Astrocyte (in vitro differentiated cells and primary cell): ENCODE results near the gene ITPRIPL1. TPM values are rescaled to one million over a fixed set of nuclear protein-coding genes. Genes with fewer than 3 reads are reported as not detected.

ENCODE experiments used
- DNase-seq: peaks from one replicate; pipeline ENCODE4 v3.0.0-alpha.2; 2010; ENCODE audit warnings: low read depth
- FAIRE-seq: peaks from 2 replicates; lab custom pipeline; 2011; peaks lifted over from hg19 to GRCh38; lab: Jason Lieb, UNC
- H2AFZ ChIP-seq: 2 replicates; pipeline ENCODE4 v1.6.0; 2012; ENCODE audit warnings: low read depth, low read length, inconsistent platforms
- H3K27ac ChIP-seq: 2 replicates; pipeline ENCODE4 v1.5.1; 2011; ENCODE audit warnings: low read depth, low read length, inconsistent platforms
- H3K27me3 ChIP-seq: 2 replicates; pipeline ENCODE4 v1.6.0; 2011; ENCODE audit warnings: low read length, inconsistent platforms; ENCODE audit not compliant: insufficient read depth
- H3K36me3 ChIP-seq: 2 replicates; pipeline ENCODE4 v1.5.1; 2011; ENCODE audit warnings: low read length, inconsistent platforms; ENCODE audit not compliant: insufficient read depth
- H3K4me1 ChIP-seq: 2 replicates; pipeline ENCODE4 v1.5.1; 2011; ENCODE audit warnings: low read length, inconsistent platforms; ENCODE audit not compliant: insufficient read depth
- H3K4me2 ChIP-seq: 2 replicates; pipeline ENCODE4 v1.6.0; 2012; ENCODE audit warnings: low read length, inconsistent platforms
- H3K4me3 ChIP-seq: 2 replicates; pipeline ENCODE4 v1.5.1; 2011; ENCODE audit warnings: low read depth, mild to moderate bottlenecking, low read length, inconsistent platforms; ENCODE audit not compliant: insufficient read depth
- H3K79me2 ChIP-seq: 2 replicates; pipeline ENCODE4 v1.6.0; 2012; ENCODE audit warnings: mild to moderate bottlenecking, low read length, inconsistent platforms; ENCODE audit not compliant: insufficient read depth
- H3K9ac ChIP-seq: 2 replicates; pipeline ENCODE4 v1.6.0; 2012; ENCODE audit warnings: mild to moderate bottlenecking, low read length, inconsistent platforms
- H3K9me3 ChIP-seq: 2 replicates; pipeline ENCODE4 v1.5.1; 2012; ENCODE audit warnings: low read depth, mild to moderate bottlenecking, low read length, inconsistent platforms; ENCODE audit not compliant: insufficient read depth
- H4K20me1 ChIP-seq: 2 replicates; pipeline ENCODE4 v1.6.0; 2012; ENCODE audit warnings: low read length, inconsistent platforms; ENCODE audit not compliant: insufficient read depth
- H3K27ac Mint-ChIP-seq: one replicate; pipeline ENCODE4 v1.8.0; 2021; ENCODE audit warnings: mild to moderate bottlenecking, mixed read lengths; ENCODE audit not compliant: unreplicated experiment
- H3K27me3 Mint-ChIP-seq: one replicate; pipeline ENCODE4 v1.8.0; 2021; ENCODE audit warnings: low read depth, mixed read lengths; ENCODE audit not compliant: unreplicated experiment
- H3K36me3 Mint-ChIP-seq: one replicate; pipeline ENCODE4 v1.8.0; 2021; ENCODE audit warnings: low read depth, mixed read lengths; ENCODE audit not compliant: unreplicated experiment
- H3K4me1 Mint-ChIP-seq: one replicate; pipeline ENCODE4 v1.8.0; 2021; ENCODE audit warnings: low read depth, mixed read lengths; ENCODE audit not compliant: unreplicated experiment
- H3K4me3 Mint-ChIP-seq: one replicate; pipeline ENCODE4 v1.8.0; 2021; ENCODE audit warnings: mild to moderate bottlenecking, moderate library complexity, mixed read lengths; ENCODE audit not compliant: unreplicated experiment
- H3K9me3 Mint-ChIP-seq: one replicate; pipeline ENCODE4 v1.8.0; 2021; ENCODE audit warnings: mild to moderate bottlenecking, mixed read lengths; ENCODE audit not compliant: unreplicated experiment
- CTCF ChIP-seq: IDR thresholded peaks from 2 replicates; pipeline ENCODE4 v1.5.1; 2011; ENCODE audit warnings: low read depth, mild to moderate bottlenecking, inconsistent platforms, low read length, moderate library complexity; ENCODE audit not compliant: insufficient read depth
- EZH2 ChIP-seq: IDR thresholded peaks from 2 replicates; pipeline ENCODE4 v1.6.1; 2012; ENCODE audit warnings: mild to moderate bottlenecking, low read length, inconsistent platforms; ENCODE audit not compliant: insufficient read depth
- total RNA-seq: library from RNA; stranded (reverse); gene quantifications from 2 replicates; pipeline ENCODE4 v1.2.1, GENCODE V29; 2021

ITPRIPL1 gene
- total RNA-seq, 1 donor from 2014 or later: 0.45 TPM

GRCh38 chr2:96329874-96330273 lies 4.8 kb downstream of the ITPRIPL1 start:
- Mint-ChIP-seq H3K27ac (no peak overlapping the region), H3K36me3 (peaks cover 8% of the 10 kb centered on the region), H3K9me3 (peaks cover 6% of the 10 kb centered on the region), H3K4me1 (peaks cover 4% of the 10 kb centered on the region), H3K4me3 (no peak overlapping the region), H3K27me3 (peaks cover 21% of the 10 kb centered on the region)
- peaks cover 10% of the 10 kb centered on the region for H3K4me1 ChIP-seq
- FAIRE-seq (no peak), DNase-seq (no peak)
- no peaks in the 10 kb centered on the region for H3K36me3 ChIP-seq
- no peak overlapping the region for H3K4me2 ChIP-seq
- no peak overlapping the region for H3K27ac ChIP-seq
- H2AFZ ChIP-seq: no peak overlapping the region
- TF ChIP-seq EZH2 (no peak), CTCF (no peak)
- H3K79me2 ChIP-seq: peaks cover 5% of the 10 kb centered on the region
- no peaks in the 10 kb centered on the region for H3K9me3 ChIP-seq
- H3K4me3 ChIP-seq: no peak overlapping the region
- no peaks in the 10 kb centered on the region for H4K20me1 ChIP-seq
- no peak overlapping the region for H3K9ac ChIP-seq
- H3K27me3 ChIP-seq: no peaks in the 10 kb centered on the region

- Histone ChIP-seq H3K4me3 (no peak overlapping the region), H3K9me3 (no peaks in the 10 kb centered on the region), H3K4me2 (no peak overlapping the region), H3K36me3 (no peaks in the 10 kb centered on the region), H3K4me1 (peaks cover 8% of the 10 kb centered on the region), H3K27ac (no peak overlapping the region), H3K27me3 (no peaks in the 10 kb centered on the region), H4K20me1 (no peaks in the 10 kb centered on the region), H3K9ac (no peak overlapping the region), H2AFZ (no peak overlapping the region), H3K79me2 (peaks cover 7% of the 10 kb centered on the region)
- H3K27ac Mint-ChIP-seq: no peak overlapping the region
- no peak overlapping the region for H3K4me3 Mint-ChIP-seq
- H3K9me3 Mint-ChIP-seq: peaks cover 6% of the 10 kb centered on the region
- FAIRE-seq (no peak), DNase-seq (peak; percentile 18)
- peaks cover 18% of the 10 kb centered on the region for H3K27me3 Mint-ChIP-seq
- H3K4me1 Mint-ChIP-seq: peaks cover 5% of the 10 kb centered on the region
- H3K36me3 Mint-ChIP-seq: peaks cover 7% of the 10 kb centered on the region
- no peak for TF ChIP-seq CTCF
- no peak for TF ChIP-seq EZH2
Observed at GRCh38 chr2:96330407-96330806, 5.3 kb downstream of the ITPRIPL1 start.

GRCh38 chr2:96333708-96334107 lies 8.6 kb downstream of the ITPRIPL1 start:
- DNase-seq (no peak), FAIRE-seq (no peak)
- Mint-ChIP-seq H3K27me3 (no peaks in the 10 kb centered on the region), H3K36me3 (no peaks in the 10 kb centered on the region), H3K9me3 (no peaks in the 10 kb centered on the region), H3K4me1 (peaks cover 5% of the 10 kb centered on the region), H3K4me3 (peak overlapping the region; percentile 82), H3K27ac (no peak overlapping the region)
- TF ChIP-seq EZH2 (no peak), CTCF (no peak)
- no peak overlapping the region for H2AFZ ChIP-seq
- H4K20me1 ChIP-seq: no peaks in the 10 kb centered on the region
- peaks cover 14% of the 10 kb centered on the region for H3K4me1 ChIP-seq
- H3K79me2 ChIP-seq: peaks cover 33% of the 10 kb centered on the region
- H3K36me3 ChIP-seq: no peaks in the 10 kb centered on the region
- no peak overlapping the region for H3K4me2 ChIP-seq
- no peak overlapping the region for H3K4me3 ChIP-seq
- H3K9ac ChIP-seq: no peak overlapping the region
- no peaks in the 10 kb centered on the region for H3K27me3 ChIP-seq
- H3K27ac ChIP-seq: no peak overlapping the region
- no peaks in the 10 kb centered on the region for H3K9me3 ChIP-seq
